Fibroblast of skin of right quadriceps (primary cell): ENCODE data around the gene PRR36.
"Not testable (repeated sequence)": the region's sequence is repeated elsewhere in the genome, so short reads cannot be mapped to it uniquely, and the experiment has no call there.

ENCODE experiments used
- DNase-seq: peaks from one replicate; pipeline ENCODE4 v3.0.0-alpha.2; 2013

PRR36 gene

GRCh38 chr19:7870571-7871436, 3.4 kb downstream of the PRR36 start:
- peak; percentile 49 for DNase-seq

DNA sequence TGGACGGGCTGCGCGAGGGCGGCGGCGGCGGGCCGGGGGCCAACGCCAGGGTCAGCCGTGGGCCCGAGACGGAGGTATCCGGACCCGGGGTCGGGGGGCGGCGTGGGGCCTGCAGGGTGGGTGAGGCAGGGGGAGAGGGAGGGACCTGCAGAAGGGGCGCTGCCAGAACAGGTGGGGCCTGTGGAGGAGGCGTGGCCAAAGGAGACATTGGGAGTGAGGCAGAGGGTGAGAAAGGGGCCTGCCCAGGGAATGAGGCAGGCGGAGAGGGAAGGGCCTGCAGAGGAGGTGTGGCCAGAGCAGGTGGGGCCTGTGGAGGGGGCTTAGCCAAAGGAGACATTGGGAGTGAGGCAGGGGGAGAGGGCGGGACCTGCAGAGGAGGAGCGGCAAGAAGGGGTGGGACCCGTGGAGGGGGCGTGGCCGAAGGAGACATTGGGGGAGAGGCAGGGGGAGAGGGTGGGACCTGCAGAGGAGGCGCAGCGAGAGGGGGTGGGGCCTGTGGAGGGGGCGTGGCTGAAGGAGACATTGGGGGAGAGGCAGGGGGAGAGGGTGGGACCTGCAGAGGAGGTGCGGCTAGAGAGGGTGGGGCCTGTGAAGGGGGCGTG, 4.2 kb downstream of the PRR36 start:
- DNase-seq, result peak; percentile 28

DNA sequence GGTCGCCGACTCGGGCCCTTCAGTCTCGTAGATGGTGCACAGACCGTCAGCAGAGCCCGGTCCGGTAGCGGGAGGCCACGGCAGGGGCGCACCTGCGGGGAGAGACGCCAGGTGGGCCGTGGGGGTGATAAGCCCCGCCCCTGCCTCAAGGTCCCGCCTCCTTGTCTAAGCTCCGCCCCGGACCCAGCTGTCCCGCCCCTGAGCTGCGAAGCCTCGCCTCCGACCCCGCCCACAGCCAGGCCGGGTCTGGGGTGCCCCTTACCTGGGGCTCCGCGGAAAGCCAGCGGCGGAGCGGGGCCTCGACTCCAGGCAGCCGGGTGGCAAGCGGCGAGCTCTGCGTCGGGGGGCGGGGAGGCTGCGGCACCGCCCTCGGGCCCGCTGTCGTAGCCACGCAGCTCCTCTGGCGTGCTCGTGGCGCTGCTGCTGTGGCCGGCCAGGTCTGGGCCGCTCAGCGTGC, 4.7 kb downstream of the PRR36 start:
- peak; percentile 31 for DNase-seq

DNA sequence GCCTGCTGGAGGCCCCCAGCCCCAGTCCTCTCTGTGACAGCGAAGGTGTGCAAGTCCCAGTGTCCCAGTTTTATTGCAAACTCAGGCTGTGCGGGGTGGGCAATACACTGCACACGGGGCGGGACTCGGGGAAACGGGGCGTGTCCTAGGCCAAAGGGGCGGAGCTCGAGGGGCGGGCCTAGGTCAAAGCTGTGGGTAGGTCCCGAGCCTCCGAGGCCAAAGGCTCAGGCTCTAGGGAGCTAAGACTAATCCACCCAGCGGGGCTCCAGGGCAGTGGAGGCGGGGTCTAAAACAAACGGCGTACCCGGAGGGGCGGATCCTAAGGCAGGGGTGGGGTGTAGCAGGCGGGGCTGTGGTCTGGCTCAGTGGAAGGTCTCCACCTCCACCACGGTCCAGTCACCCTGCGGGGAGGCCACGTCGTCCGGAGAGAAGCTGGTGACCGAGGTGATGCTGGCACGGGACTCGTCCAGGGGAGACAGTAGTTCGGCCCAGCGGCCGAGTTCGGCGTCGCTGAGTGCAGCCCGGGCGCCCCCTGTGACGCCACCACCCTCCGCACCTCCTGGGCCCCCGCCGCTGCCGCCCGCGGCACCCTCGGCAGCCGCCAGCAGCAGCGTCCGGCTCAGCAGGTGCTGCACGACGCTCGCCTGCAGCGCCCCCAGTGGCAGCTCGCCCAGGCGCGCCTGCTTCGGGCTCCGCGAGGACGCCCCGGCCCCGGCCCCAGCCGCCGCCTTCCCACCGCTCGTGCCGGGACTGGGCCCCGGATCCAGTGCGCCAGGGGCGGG, 5.3 kb downstream of the PRR36 start:
- DNase-seq, result peak; percentile 51

GRCh38 chr19:7868326-7868670, 5.9 kb downstream of the PRR36 start:
- no peak for DNase-seq

DNA sequence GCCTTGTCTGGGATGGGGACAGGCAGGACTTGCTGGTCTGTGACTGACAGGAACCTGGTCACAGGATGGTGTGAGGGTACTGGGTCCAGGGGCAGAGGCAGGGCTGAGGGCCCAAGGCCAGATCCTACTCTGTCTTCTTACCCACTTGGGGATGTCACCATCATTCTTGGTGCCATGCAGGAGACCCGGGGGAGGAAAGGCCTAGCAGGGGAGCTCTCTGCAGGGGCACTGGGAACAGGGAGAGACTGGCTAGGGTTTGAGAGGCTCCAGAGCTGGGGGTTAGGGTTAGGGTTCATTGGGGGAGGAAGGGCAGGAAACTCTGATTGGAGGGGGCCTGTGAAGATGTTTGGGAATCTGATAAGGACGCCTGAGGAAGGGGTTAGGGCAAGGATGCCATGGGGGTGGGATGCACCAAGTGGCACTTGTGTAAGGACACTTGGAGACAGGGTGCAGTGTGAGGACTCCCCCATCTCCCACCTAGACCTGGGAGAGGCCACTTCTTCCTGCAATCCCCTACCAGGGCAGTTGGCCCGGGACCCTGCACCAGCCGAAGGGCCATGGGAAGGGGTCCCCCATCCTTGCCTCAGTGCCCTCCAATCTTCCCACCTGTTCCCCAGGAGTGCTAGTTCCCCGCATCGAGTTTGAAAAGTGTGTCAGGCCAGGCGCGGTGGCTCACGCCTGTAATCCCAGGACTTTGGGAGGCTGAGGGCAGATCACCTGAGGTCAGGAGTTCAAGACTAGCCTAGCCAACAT, 6.9 kb downstream of the PRR36 start:
- no peak for DNase-seq

- no peak for DNase-seq
Measured at GRCh38 chr19:7866399-7867091, 7.6 kb downstream of the PRR36 start.

DNA sequence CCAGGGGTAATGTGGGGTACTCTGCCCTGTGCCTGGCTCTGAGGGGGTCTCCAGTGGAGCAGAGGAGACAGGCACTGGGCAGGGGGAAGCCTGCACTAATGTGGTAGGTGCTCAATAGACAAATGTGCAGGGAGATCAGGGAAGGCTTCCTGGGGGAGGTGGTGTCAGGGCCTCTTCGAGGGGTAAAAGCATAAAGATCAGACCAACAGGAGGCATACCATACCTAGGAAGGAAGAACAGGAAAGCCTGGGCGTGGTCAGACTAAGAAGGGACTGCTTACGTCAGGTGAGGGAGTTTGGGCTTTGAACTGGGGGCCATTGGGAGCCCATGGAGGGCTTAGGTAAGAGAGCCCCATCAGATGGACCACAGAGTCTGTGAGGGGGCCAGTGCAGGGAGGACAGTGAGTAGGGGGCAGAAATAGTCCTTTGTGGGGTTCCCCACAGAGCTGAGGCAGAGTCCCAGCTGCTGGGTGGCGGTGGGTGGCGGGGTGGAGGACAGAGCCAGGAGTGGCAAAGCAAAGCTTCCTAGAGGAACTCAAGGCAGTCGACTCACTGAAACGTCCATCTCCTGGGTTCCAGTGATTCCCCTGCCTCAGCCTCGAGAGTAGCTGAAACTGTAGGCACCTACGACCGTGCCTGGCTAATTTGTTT, 8.8 kb downstream of the PRR36 start:
- no peak for DNase-seq

- DNase-seq, result no peak
Measured at GRCh38 chr19:7864690-7865074, 9.5 kb downstream of the PRR36 start.

DNA sequence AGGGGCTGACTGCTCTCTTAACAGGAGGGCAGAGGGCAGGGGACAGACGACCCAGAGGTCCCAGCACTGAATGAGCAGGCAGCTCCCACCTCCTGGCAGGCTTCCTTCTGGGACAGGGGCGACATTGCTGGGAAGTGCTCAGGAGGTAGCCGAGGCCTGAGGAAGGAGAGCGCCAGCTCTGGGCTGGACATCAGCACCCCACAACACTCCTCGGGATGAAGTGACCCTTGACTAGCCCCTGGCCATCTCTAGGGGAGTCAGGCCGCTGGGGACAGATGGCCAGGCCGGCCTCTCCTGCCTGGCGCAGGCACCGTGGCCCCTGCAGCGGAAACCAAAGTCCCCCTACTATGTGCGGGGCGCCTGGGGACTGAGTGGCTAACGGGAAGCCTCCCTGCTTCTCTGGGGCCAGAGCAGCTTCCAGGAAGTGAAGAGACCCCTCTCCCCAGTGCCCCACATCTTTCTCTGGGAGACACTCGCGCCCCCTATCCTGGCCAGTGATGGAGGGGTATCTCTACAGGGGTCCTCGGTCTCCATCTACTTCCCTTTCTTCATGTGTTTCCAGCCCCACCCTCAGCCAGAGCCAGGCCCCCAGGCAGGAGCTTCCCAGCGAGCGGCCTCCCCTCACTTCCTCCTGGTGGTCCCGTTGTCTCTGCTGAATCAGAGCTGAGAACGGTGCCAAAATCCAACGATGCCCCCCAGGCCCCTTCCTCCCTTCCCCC, 10.1 kb downstream of the PRR36 start:
- no peak for DNase-seq

- no peak for DNase-seq
Measured at GRCh38 chr19:7863157-7863970, 10.8 kb downstream of the PRR36 start.

DNA sequence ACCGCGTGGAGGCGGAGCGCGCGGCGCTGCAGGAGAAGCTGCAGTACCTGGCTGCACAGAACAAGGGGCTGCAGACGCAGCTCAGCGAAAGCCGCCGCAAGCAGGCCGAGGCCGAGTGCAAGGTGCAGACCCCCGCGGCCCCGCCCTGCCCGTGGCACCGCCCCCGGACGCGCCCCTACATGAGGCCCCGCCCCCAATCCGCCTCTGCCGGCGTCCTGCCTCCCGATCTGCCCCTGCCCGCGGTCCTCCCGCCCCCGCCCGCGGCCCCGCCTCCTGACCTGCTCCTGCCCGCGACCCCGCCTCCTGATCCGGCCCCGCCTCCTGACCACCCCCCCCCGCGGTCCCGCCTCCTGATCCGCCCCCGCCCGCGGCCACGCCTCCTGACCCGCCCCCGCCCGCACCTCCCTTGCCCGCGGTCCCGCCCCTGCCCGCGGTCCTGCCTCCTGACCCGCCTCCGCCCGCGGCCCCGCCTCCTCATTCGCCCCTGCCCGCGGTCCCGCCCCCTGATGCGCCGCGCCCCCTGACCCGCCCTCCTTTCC, 11.7 kb downstream of the PRR36 start:
- peak; percentile 57 for DNase-seq

DNA sequence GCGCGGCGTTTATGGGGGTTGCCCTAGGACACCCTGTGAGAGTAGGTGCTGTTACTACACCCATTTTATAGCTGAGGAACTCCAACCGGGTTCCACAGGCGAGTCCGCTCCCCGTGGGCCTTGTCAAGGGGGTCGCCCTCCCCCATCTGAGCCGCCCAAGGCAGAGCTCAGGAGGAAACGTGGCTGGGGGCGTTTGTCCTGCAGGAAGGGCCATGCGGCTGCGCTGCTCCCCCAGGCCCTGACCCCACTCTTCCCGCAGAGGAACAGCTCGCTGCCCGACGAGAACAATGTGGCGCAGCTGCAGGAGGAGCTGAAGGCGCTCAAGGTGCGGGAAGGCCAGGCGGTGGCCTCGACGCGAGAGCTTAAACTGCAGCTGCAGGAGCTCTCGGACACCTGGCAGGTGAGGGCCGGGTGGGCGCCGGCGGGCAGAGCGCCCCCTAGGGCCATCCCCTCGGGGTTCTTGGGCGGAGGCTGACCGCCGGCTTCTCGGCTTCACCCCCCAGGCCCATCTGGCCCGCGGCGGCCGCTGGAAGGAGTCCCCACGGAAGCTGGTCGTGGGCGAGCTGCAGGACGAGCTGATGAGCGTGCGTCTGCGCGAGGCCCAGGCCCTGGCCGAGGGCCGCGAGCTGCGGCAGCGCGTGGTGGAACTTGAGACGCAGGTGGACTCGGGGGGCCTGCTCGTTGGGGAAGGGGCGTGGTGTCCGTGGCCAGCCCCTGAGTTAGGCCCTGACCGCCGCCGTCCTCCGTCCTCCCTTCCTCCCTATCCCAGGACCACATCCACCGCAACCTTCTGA, 12.4 kb downstream of the PRR36 start:
- DNase-seq, result no peak

DNA sequence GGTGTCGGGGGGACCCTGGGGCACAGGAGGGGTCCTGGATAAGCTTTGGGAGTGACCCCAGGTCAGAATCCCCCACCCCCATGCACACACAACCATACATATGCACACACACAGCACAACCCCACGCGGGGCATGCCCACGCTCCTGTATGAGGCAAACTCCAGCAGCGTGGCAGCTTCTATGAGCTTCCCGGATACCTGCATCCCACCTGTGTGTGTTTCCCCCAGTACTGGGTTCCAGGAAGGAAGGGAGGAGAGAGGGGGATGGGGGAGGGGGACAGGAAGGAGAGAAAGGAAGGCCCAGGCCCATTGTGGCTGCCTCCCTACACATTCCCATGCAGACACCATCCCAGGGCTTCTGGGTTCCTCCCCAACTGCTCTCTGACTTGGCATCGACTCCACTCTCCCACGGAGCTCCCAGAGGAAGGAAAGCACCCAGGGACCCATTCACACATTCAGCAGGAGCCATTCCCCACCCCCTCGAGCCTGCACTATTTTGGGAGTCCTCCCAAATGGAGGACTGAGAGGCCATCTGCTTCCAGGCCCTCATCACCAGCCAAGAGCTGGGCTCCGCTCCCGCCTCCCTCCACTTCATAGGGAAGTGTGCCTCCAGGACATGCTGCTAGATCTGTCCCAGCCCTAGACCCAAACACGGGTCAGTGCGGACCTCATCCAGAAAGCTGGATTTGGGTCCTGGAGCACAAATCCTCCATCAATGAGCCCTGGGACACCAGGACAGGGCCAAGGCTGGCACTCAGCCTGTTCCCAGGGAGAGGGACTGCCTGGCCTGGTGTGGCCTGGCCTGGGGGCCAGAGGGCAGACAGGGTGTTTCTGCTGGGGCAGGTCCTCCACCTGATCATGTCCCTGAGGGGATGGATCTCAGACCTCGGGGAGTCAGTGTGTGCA, 13.2 kb downstream of the PRR36 start:
- no peak for DNase-seq

DNA sequence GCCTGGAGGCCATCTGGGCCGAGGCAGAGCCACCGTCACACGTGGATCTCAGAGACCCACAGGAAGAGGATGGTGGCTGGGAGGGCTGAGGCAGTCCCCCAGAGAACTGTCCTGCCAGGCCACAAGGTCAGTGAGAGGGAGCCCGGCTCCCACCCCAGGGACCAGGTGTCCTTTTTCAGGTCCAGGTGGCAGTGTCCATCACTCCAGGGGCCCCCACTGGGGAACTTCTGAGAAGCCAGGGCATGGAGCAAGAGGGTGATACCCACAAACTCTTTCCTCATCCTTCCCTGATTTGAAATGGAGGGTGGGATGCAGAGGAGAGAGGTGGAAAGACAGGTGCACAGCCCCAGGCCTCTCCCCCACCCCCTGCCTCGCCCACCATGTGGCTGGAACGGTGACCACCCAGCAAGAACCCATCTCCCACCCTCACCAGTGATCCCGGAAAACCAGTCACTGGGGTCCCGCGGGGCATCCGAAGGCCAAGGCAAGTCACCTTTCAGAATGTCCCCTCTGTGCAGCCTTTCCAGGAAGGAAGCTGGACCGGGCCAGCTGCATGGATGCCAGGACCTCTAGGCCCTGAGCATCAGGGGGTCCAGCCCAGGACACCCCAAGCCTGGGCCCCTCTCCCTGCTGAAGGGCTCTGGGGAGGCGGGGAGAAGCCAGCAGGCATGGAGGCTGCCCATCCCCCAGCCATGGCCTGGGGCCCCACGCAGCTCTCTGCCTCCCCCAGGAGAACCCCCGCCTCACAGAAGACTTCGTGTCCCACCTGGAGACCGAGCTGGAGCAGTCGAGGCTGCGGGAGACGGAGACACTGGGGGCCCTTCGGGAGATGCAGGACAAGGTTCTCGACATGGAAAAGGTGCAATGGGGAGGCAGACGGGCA, 14.1 kb downstream of the PRR36 start:
- DNase-seq, result no peak

GRCh38 chr19:7859087-7859486, 15.1 kb downstream of the PRR36 start:
- not testable (repeated sequence) for DNase-seq
